GOT3 (cell line): ENCODE results near the gene ZNF432.
A peak's percentile ranks its signal among the peaks of the same experiment; 100 is the strongest.
"Not testable (repeated sequence)": the region's sequence is repeated elsewhere in the genome, so short reads cannot be mapped to it uniquely, and the experiment has no call there.

Experiments used
- DNase-seq: peaks from one replicate; lab custom pipeline; 2025; ENCODE audit warnings: mixed read lengths; lab: John Stamatoyannopoulos, UW

The ZNF432 gene

DNA sequence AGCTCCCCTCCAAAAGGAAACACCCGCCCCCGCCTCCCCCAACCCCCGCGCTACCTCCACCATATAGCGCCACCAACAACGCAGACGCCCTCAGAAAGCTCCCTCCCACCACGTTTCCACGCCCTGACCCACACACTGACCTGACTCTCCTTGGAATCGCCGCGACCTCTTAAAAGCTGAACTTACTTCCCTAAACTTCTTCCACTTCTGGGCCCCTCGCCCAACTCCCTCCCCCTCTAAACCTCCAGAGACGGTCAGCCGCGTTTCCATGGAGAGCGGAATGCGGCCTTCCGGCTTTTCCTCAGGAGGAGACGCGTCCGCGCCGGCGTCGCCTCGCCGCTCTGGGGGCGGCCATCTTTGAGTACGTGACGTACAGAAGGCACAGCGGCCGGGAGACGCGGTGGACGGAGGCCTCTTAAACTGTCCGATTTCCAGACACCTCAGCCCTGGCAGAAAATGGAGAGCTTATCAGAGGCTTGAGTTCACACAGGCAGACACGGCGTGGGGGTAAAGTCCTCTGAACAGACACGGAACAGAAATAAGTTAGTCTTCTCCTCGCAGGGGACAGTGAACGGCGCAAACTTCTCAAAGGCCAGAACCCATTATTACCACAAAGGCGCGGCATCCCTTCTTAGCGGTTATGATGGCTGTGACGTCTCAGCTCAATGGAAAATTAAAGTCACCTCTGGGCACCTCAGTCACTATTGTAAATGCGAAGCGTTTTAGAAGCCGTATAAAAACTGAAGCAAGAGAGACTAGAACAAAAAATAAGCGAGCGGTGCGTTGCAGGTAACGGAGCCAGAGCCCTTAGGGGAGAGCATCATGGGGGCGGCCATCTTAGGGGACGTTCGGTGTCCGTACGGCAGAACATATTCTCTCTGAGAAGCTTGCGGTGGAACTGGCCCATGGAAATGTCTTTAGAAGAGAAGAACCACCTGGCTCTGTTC, at the start of gene ZNF432:
Gene ZNF432 (minus strand): TSS at position 284 of the 947 bp plus-strand sequence. CDS start 1,970 bp downstream, outside the sequence.
- peak; percentile 71 for DNase-seq

DNA sequence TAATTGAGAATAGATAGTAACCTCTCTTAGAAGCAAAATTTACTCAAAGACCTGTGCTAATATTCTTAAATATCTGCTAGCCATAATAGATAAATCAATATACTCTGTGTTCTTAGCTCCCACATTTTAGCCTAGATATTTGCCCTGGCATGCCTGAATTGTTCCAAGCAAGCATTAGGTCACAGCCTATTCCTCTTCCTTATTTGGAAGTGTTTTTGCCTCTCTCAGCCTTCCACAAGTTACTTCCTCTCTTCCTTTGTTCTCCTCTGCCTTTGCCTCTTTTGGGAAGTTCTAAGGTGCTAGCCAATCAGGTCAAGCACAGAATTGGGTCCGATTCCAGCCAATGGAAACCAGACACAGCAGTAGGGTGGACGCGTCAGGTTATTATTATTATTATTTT, 47.8 kb upstream of the ZNF432 start:
- DNase-seq = not testable (repeated sequence)

DNA sequence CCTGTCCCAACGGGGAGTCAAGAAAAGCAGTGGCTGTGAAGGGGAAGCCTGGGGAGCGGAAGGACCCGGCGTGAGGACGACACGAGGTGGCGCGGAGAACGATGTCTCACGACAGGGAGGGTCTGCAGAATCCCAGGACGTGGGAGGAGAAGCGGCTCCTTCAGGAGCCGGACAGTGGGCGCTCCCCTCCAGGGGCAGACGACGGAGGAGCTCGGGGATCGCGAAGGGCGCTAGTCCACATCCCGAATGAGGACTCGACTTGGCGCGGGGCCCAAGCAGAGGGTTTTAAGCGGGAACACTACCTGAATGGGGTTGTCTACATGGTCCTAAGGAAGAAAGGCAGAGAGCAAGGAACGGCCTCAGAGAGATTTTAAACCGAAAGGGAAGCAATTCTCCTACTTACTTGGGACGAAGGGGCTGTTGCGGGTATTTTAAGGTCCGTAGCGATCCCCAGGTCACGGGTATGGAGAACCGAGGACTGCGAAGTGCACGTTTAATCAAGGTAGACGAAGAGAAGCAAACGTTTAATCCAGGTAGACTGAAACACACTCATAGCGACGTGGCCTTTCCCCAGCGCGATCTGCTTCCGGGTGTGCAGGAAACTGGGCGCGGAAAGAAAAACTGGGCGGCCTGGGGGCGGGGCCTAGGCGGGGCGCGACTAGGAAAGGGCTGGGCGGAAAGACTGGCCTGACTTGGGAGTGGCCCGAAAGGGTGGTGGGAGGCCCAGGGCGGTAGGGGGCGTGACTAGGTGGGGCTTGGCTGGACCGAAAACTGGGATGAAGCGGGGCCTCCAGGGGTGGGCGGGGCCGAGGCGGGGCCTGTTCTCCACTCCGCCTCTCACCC, 46.8 kb upstream of the ZNF432 start, which contains the start of gene ZNF841:
Gene ZNF841 (minus strand): TSS at position 594 of the 843 bp plus-strand sequence. CDS start 10,964 bp downstream, outside the sequence.
- peak; percentile 80 for DNase-seq

DNA sequence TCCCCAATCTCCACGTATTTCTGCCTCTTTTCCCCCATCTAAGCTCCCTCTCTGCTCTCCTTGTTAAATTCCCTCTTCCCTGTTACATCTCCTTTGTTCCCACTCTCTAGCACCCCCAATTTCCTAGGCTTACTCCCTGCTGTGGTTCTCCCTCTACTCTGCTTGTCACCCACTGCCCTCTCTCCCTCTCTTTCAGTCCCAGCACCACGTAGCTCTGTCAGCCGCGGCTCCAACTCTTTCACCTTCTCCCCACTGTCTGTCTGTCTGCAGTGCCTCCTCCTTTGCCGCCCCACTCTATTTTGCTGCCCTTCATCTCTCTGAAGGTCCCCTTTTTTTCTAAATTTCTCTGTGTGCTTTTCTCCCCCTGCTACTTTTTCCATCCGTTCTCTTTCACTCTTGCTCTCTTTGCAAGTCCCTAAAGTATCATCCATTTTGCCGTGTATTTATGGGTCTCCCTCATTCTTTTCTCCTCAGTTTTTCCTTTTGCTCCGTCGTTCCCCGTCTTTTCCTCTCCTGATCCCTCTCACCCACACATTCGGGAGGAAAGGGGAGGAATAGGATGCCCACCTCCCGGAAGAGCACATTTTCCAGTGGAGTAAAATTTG, 46.0 kb upstream of the ZNF432 start:
- no peak for DNase-seq

DNA sequence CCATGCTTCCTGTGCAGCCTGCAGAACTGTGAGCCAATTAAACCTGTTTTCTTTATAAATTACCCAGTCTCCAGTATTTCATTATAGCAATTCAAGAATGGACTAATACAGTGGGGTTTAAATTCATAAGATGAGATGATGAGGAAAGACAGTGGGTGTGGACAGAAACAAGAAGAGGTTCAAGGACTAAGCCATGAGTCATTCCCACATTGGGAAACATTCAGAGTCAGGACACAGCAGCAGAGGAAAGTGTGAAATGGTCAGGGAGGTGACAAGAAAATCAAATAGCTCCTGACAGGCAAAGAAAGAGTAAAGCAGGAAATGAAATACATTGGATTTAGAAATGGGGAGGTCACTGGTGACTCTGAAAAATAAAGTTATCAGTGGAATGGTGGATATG, 37.8 kb upstream of the ZNF432 start:
- DNase-seq = no peak

DNA sequence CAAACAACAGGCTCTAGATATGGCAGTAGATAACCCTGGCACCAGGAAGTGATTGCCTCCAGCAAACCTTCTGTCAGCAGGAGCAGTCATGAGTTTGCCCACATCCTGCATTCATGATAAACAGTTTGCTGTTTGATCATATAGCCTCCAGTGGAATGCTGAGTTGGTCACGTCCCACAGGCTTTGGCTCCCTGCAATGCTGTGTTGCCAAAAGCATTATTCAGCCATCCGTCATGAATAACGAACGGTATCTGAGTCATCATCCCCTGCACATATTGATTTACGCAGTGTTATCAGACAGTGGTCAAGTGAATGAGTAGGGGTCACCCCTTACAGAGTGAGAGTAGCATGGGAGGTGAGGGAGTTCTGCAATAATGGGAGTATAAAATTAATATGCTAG, 21.9 kb upstream of the ZNF432 start:
- DNase-seq = no peak

DNA sequence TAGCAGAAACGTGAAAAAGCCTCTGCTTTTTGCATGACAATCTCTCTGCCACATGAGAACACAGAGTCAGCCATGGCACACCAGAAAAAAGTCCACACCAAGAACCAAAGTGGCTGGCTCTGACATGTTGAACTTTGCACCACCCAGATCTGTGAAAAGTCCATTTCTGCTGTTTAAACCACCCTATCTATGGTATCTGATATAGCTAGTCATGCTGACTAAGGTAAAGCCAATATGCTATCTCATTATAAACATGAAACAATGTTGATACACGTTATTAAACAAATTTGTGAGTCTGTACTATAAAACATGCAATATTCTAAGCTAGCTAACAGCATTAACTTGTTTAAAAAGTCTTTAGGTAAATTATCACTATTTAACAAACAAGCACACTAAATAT, 21.0 kb upstream of the ZNF432 start:
- no peak for DNase-seq

DNA sequence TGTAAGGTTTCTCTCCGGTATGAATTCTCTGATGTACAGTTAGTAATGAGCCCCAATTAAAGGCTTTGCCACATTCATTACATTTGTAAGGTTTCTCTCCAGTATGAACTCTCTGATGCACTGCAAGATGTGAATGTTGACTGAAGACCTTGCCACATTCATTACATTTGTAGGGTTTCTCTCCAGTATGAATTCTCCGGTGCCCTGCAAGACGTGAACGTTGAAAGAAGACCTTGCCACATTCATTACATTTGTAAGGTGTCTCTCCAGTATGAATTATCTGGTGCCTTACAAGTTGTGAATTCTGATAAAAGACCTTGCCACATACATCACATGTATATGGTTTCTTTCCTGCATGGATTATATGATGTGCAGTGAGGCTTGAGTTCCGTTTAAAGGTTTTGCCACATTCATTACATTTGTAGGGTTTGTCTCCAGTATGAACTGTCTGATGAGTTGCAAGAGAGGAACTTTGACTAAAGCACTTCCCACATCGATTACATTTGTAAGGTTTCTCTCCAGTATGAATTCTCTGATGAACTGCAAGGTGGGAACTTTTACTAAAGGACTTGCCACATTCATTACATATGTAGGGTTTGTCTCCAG, 17.7 kb upstream of the ZNF432 start:
- DNase-seq = no peak

DNA sequence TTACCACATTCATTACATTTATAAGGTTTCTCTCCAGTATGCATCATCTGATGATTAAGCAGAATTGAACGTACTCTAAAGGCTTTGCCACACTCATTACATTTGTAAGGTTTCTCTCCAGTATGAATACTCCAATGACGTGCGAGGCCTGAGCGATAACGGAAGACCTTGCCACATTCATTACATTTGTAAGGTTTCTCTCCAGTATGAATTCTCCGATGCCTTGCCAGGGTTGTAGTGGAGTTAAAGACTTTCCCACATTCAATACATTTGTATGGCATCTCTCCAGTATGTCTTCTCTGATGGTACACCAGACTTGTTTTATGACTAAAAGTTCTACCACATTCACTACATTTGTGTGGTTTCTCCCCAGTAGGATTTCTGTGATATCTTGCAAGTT, 16.8 kb upstream of the ZNF432 start:
- DNase-seq = no peak

DNA sequence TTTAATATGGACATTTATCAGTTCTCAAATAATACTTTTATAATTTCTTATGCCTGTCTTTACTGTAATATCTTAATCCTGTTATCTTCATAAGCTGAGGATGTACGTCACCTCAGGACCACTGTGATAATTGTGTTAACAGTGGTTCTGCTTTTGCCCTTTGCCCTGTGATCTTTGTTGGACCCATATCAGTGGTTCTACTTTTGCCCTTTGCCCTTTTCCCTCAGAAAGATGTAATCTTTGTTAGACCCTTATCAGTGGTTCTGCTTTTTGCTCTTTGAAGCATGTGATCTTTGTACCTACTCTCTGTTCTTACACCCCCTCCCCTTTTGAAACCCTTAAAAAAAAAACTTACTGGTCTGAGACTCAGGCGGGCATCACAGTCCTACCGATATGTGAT, 7.8 kb upstream of the ZNF432 start:
- not testable (repeated sequence) for DNase-seq

DNA sequence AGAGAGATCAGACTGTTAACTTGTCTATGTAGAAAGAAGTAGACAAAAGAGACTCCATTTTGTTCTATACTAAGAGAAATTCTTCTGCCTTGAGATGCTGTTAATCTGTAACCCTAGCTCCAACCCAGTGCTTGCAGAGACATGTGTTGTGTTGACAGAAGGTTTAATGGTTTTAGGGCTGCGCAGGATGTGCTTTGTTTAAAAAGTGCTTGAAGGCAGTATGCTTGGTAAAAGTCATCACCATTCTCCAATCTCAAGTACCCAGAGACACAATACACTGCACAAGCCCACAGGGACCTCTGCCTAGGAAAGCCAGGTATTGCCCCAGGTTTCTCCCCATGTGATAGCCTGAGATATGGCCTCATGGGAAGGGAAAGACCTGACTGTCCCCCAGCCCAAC, 3.1 kb upstream of the ZNF432 start:
- DNase-seq = not testable (repeated sequence)

DNA sequence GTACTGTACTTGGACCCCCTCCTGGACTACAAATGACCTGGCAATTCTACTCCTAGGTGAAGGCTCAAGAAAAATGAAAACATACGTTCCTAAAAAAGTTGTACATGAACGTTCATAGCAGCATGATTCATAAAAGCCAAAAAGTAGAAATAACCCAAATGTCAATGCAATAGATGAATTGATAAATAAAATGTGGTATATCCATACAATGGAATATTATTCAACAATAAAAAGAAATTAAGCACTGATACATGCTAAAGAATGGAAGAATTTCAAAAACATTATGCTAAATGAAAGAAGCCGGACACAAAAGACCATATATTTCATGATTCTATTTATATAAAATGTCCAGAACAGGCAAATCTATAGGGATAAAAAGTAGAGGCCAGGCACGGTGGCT, 9.5 kb downstream of the ZNF432 start:
- DNase-seq = no peak

DNA sequence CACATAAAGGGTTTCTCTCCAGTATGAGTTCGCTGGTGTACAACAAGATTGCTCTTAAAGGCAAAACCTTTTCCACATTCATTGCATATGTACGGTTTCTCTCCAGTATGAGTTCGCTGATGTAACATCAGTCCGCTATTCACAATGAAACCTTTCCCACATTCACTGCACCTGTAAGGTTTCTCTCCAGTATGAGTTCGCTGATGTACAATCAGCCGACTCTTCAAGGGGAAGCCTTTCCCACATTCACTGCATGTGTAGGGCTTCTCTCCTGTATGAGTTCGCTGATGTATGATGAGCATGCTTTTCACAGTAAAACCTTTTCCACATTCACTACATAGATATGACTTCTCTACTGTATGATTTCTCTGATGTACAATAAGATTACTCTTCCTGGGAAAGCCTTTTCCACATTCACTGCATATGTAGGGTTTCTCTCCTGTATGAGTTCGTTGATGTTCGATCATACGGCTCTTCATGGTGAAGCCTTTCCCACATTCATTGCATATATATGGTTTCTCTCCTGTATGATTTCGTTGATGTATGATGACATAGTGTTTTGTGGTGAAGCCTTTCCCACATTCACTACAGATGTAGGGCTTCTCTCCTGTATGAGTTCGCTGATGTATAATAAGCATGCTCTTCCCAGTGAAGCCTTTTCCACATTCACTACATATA, 14.4 kb downstream of the ZNF432 start:
- DNase-seq = no peak

DNA sequence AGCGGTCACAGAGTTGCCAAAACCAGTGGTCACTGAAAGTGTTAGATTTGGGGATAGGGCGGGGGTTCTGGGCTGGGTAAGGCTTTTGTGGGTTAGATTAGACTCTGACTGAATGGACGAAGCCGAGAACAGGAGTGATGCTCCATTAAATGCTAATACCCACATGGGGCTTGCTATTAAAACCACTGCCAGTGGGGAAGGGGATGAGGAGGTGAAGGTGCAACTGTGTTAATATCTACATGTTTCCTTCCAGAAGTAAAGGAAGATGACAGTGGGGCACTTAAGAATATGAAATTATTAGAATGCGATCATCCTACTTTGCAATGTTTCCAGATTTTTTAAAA, 19.9 kb downstream of the ZNF432 start:
- DNase-seq = no peak

DNA sequence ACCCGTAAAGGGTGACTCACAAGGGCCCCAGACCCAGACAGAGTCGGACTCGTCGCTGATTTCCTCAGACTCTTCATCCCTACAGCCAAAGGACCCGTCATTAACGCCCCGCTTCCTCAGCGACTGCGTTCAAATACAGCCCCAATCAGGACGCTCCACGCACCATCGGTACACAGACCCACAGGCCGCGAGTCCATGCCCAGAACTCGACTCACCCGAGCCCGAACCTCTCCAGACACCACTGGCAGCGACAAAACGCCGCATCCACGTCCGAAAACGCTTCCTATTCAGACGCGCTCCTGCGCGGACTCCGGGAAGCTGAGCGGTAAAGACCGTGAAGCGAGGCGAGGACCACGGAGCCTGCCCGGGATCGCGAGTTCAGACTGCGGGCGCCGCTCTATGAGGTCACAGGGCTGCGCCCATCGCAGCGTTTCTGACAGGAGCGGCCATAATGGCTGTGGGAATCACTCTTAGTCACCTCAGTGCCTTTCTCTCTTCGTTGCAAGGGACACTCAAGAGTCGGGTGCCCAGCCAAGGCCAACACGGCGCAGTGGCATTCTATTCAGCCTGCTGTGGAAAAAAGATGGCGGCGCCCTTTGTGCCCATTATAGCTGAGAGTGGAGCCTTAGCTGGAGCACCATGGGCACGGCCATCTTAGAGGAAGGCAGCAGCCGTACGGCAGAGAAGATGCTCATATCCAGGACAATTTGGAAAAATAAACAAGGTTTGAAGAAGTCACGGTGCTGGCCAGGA, 20.4 kb downstream of the ZNF432 start, which contains the start of gene ZNF614:
Gene ZNF614 (minus strand): TSS at position 353 of the 753 bp plus-strand sequence. CDS start 2,634 bp downstream, outside the sequence.
- peak; percentile 69 for DNase-seq

DNA sequence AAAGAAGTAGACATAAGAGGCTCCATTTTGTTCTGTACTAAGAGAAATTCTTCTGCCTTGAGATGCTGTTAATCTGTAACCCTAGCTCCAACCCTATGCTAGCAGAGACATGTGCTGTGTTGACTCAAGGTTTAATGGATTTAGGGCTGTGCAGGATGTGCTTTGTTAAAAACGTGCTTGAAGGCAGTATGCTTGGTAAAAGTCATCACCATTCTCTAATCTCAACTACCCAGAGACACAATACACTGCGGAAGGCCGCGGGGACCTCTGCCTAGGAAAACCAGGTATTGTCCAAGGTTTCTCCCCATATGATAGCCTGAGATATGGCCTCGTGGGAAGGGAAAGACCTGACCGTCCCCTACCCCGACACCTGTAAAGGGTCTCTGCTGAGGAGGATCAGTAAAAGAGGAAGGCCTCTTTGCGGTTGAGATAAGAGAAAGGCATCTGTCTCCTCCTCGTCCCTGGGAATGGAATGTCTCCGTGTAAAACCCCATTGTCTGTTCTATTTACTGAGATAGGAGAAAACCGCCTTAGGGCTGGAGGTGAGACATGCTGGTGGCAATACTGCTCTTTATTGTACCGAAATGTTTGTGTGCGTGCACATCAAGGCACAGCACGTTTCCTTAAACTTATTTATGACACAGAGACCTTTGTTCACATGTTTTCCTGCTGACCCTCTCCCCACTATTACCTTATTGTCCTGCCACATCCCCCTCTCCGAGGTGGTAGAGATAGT, 22.2 kb downstream of the ZNF432 start:
- not testable (repeated sequence) for DNase-seq

DNA sequence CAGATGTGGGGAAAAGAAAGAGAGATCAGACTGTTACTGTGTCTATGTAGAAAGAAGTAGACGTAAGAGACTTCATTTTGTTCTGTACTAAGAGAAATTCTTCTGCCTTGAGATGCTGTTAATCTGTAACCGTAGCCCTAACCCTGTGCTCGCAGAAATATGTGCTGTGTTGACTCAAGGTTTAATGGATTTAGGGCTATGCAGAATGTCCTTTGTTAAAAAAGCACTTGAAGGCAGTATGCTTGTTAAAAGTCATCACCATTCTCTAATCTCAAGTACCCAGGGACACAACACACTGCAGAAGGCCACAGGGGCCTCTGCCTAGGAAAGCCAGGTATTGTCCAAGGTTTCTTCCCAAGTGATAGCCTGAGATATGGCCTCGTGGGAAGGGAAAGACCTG, 24.2 kb downstream of the ZNF432 start:
- DNase-seq = not testable (repeated sequence)

DNA sequence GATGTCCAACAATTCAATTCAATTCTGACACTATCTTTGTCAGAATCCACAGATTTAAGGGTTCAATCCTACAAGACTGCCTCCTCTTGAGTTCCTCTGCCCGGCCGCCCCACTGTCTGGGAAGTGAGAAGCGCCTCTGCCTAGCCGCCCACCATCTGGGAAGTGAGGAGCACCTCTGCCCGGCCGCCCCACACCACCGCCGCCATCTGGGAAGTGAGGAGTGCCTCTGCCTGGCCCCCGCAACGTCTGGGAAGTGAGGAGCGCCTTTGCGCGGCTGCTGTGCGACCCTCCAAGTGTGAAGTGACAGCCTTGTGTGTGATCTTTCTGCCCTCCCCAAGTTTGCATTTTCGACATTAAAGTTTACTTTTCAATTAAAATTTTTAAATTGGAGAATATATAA, 26.4 kb downstream of the ZNF432 start:
- DNase-seq = no peak

DNA sequence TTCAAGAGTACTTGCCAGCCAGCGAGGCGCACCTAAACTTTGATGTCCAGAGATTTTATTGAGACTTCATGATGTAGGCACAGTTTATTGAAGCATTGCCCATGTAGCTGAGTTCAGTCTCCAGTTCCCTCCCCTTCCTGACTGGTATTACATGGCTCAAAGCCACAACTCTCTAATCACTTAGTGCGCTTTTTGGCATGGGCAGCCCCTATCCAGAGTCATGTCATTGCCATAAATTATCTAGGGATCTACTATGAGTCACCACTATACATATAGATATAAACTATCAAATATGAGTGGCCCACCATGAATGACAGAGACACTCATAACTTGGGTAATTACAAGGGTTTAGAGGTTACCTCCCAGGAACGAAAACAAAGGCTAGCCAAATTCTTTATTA, 28.1 kb downstream of the ZNF432 start:
- no peak for DNase-seq

DNA sequence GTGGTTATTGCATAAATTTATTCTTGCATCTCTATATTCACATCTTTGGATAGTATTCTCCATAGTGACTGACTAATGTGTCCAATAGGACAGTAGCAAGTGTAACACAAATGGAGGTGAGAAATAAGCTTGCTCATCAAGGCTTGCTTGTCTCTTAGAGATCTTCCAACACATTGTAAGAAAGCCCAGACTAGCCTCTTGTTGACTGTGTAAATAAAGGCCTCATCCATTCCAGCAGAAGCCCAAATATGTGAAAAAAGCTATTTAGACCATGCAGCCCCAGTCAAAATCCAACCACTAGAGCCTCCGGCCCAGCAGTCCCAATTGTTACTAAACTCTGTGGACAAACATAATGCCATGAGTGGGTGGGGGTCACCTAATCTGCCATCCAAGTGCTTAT, 38.0 kb downstream of the ZNF432 start:
- DNase-seq = no peak
